Heart right ventricle (tissue), 16 donors: ENCODE measurements around the gene PCMT1. TPM values are rescaled to one million over a fixed set of nuclear protein-coding genes. Genes with fewer than 3 reads are reported as not detected.

Experiments used
- ATAC-seq, 8 donors: fragments of 200-7000 bp; cut with Tn5 transposase; one replicate each; pipeline ENCODE4 v1.9.1; 2020; ENCODE audit warnings: mild to moderate bottlenecking in 8 of 8, moderate library complexity in 8 of 8, moderate number of reproducible peaks in 1 of 8
- DNase-seq, 2 donors: peaks; one replicate each; pipeline ENCODE4 v3.0.0-alpha.2; 2020
- H3K27ac ChIP-seq, 10 donors: fragments of 200-600 bp; sonication (generic) in 2 of 10; one replicate each; pipeline versions ENCODE4 v1.5.0 to v1.8.0; 2020 to 2022; ENCODE audit warnings: mild to moderate bottlenecking in 3 of 10
- H3K27me3 ChIP-seq, 7 donors: fragments of 200-600 bp; one replicate each; pipeline ENCODE4 v1.8.0; 2021 to 2022; ENCODE audit warnings: mild to moderate bottlenecking in 2 of 7
- H3K36me3 ChIP-seq, 9 donors: fragments of 200-600 bp; sonication (generic) in 1 of 9; one replicate each; pipeline versions ENCODE4 v1.5.0 to v1.8.0; 2020 to 2022; ENCODE audit warnings: mild to moderate bottlenecking in 2 of 9
- H3K4me1 ChIP-seq, 9 donors: fragments of 200-600 bp; sonication (generic) in 1 of 9; one replicate each; pipeline versions ENCODE4 v1.5.0 to v1.8.0; 2020 to 2022; ENCODE audit warnings: mild to moderate bottlenecking in 4 of 9
- H3K4me3 ChIP-seq, 10 donors: fragments of 200-600 bp; sonication (generic) in 2 of 10; one replicate each; pipeline versions ENCODE4 v1.5.0 to v1.8.0; 2020 to 2022; ENCODE audit warnings: mild to moderate bottlenecking in 7 of 10, moderate library complexity in 2 of 10
- H3K9me3 ChIP-seq, 11 donors: fragments of 200-600 bp in 10 of 11; sonication (generic) in 2 of 11; one replicate each; pipeline versions ENCODE4 v1.5.0 to v1.8.0; 2013 to 2022; ENCODE audit warnings: mild to moderate bottlenecking in 2 of 11, control low read depth in 1 of 11, moderate library complexity in 1 of 11
- WGBS, 2 donors: extraction: QIAGEN DNeasy Blood & Tissue Kit; methylation state at CpG; one replicate each; pipeline ENCODE4 v1.1.7; 2013; ENCODE audit warnings: inconsistent platforms in 1 of 2; 5-methylcytosine and 5-hydroxymethylcytosine counted together
- intact Hi-C, 10 donors: fragments of 100-400 bp; cut with DNase I; formaldehyde crosslinking; loops; one replicate each; pipeline versions ENCODE4 v1.11.1 to v1.14.2; 2022
- polyA plus RNA-seq, 2 donors: library from polyadenylated mRNA; stranded (reverse); fragments of 200-250 nt; gene quantifications; one replicate each; pipeline ENCODE4 v1.2.3, GENCODE V29; 2013
- total RNA-seq, 10 donors: library from RNA; stranded (reverse); fragmentation: NEBNext Ultra II Directional in 3 of 10; extraction: Animal tissue kit (Norgen Biotek cat#: 25700) in 3 of 10; gene quantifications; one replicate each; pipeline versions ENCODE4 v1.2.1 to v1.2.4, GENCODE V29; 2021 to 2023
- TF ChIP-seq, protein P1 (sequence below), 9 donors: fragments of 200-600 bp; sonication (generic) in 2 of 9; IDR thresholded peaks; one replicate each; pipeline versions ENCODE4 v1.5.0 to v1.8.0; 2021 to 2022; ENCODE audit warnings: antibody characterized with exemption in 9 of 9, mild to moderate bottlenecking in 5 of 9, moderate library complexity in 1 of 9
- donor health status: Arrhythmogenic right ventricular cardiomyopathy.
- donor health status: ischemic (EF 13 %, LVEDD 7.1; RV severe dilation, severe dysfunction).
- donor health status: healthy with polysubstance abuse.
- donor health status: DM: no; HTN: yes; CAD: no.
- donor health status: DM: no; HTN: no; CAD: no.
- donor health status: ischemic (EF 25% LVEDD 6.9; RV normal size, moderate dysfunction).
- donor health status: ischemic (EF 25% LVEDD 5.7; RV mildly dilated, moderate dysfunction).
- donor health status: healthy.
- donor health status: DM: yes; HTN: yes; CAD: no.
- donor health status: Ischemic cardiomyopathy.
- donor health status: ischemic (EF 35%, LVEDD 5.7; RV mildly dilated, moderate dysfunction).
- donor health status: nonischemic (EF 11% LVEDD 7.7; RV severe dilation, severe dysfunction).
- donor health status: DM: yes; HTN: yes; CAD: no.
- donor health status: PGD.
- donor health status: ischemic (EF 29% LVEDD 5.4; RV normal size, mild dysfunction).
- donor health status: nonischemic (EF 23%, LVEDD 6.1; RV moderate dilation, normal function).

The PCMT1 gene
- total and polyA plus RNA-seq, 12 donors, result 33.3 to 178 (median 151) TPM

DNA sequence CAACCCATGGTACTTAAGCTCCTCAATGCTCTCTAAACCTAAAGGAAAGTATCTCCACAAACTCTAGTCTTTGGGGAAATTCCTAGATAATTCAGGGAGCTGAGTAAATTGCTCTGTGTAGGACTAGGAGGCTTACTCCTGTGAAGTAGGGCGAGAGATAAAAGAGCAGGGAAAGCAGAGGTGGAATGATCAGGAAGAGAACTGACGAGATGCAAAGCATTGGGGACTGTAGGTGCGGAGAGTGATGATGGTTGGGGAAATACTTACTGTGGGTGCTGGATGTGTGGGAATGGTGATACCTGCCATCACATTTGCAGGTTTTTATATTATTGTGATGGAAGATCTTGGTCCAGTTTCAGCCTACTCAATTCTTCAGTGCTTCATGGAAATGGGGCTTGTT, 30.0 kb upstream of the PCMT1 start:
- peaks cover 0 to 43% (median 24%) of the 10 kb centered on the region in 9 donors for H3K4me1 ChIP-seq
- peaks cover 0 to 16% (median 0%) of the 10 kb centered on the region in 9 donors for H3K36me3 ChIP-seq
- H3K9me3 ChIP-seq, result no peaks in the 10 kb centered on the region
- no peaks in the 10 kb centered on the region for H3K27me3 ChIP-seq
- intact Hi-C loops, result loop anchor here in 4 of 10 donors (5.0 to 10.0 kb wide), 4 partner anchors 72 to 208 kb away; partner anchors contain the start of genes GINM1 (in 2 of the 4), KATNA1 (in 1 of the 4) and PPIL4 (in 1 of the 4)
- 94 to 97% methylated on average over 3 of the region's 3 CpGs for WGBS, 2 donors
- no peak for DNase-seq
- TF ChIP-seq, protein P1, sequence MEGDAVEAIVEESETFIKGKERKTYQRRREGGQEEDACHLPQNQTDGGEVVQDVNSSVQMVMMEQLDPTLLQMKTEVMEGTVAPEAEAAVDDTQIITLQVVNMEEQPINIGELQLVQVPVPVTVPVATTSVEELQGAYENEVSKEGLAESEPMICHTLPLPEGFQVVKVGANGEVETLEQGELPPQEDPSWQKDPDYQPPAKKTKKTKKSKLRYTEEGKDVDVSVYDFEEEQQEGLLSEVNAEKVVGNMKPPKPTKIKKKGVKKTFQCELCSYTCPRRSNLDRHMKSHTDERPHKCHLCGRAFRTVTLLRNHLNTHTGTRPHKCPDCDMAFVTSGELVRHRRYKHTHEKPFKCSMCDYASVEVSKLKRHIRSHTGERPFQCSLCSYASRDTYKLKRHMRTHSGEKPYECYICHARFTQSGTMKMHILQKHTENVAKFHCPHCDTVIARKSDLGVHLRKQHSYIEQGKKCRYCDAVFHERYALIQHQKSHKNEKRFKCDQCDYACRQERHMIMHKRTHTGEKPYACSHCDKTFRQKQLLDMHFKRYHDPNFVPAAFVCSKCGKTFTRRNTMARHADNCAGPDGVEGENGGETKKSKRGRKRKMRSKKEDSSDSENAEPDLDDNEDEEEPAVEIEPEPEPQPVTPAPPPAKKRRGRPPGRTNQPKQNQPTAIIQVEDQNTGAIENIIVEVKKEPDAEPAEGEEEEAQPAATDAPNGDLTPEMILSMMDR (IDR thresholded peaks at IDR 0.05), result no peak
- H3K27ac ChIP-seq, result no peak overlapping the region
- H3K4me3 ChIP-seq, result peak overlapping the region in 1 of 10 donors; percentile 84
- ATAC-seq, result no peak

DNA sequence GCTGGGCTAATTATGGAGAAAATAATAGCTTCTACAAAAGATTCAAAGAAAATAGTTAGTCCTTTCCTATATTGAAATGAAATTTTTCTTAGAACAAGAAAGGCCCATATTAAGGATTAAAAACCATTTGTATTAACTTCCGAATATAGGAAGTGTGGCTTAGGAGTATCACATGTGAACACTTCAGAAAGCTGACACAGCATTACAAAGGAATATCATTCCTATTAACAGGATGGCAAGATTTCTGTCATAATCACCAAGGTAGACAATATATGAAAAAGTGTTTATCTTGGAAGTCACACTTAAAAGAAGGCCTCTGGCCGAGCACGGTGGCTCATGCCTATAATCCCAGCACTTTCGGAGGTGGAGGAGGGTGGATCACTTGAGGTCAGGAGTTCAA, 26.3 kb upstream of the PCMT1 start:
- H3K9me3 ChIP-seq, result no peaks in the 10 kb centered on the region
- peaks cover 0 to 30% (median 0%) of the 10 kb centered on the region in 9 donors for H3K4me1 ChIP-seq
- H3K27ac ChIP-seq, result no peak overlapping the region
- 87 to 93% methylated on average over 4 of the region's 4 CpGs for WGBS, 2 donors
- H3K4me3 ChIP-seq, result no peak overlapping the region
- no peaks in the 10 kb centered on the region for H3K27me3 ChIP-seq
- peaks cover 0 to 54% (median 10%) of the 10 kb centered on the region in 9 donors for H3K36me3 ChIP-seq
- TF ChIP-seq, protein P1 (IDR thresholded peaks at IDR 0.05), result no peak
- no peak for DNase-seq
- intact Hi-C loops, result loop anchor here in 6 of 10 donors (2.0 to 10.0 kb wide), 2 partner anchors 202 to 204 kb away; partner anchors contain the start of gene RAET1G (in 5 of the 6)
- no peak for ATAC-seq

DNA sequence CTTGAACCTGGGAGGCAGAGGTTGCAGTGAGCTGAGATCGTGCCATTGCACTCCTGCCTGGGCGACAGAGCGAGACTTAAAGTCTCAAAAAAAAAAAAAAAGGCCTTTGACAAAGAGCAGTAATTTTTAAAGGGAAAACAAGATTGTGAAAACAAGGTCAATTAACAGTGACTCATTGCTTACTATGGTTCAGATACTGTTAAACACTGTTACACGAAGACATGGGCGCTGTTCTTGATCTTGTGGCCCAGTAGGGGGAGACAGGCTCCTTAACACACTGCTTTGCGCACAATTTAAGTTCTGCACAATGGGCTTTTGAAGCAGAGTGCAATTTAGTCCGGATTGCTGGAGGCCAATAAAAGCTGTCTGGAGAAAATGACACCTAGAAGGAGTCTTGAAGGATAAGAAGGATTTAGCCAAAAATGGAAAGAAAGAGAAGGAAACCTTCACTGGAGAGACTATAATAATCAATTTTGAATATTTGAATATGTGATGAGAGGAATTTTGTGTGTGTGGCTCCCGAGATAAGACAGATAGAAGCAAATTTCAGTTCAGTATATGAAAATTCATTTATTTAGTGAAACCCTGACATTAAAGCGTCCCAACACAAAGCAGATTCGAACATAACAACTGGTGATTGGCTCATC, 25.6 kb upstream of the PCMT1 start:
- intact Hi-C loops, result loop anchor here in 6 of 10 donors (2.0 to 10.0 kb wide), 2 partner anchors 201 to 203 kb away; partner anchors contain the start of gene RAET1G (in 5 of the 6)
- DNase-seq (peak in 1 of 2 donors; percentile 31), ATAC-seq (peak in 5 of 8 donors; percentile 81 to 87 (median 82))
- TF ChIP-seq, protein P1 (IDR thresholded peaks at IDR 0.05), result peak; percentile 42 to 80 (median 70)
- H3K9me3 ChIP-seq, result no peaks in the 10 kb centered on the region
- H3K36me3 ChIP-seq, result peaks cover 0 to 60% (median 10%) of the 10 kb centered on the region in 9 donors
- no peak overlapping the region for H3K27ac ChIP-seq
- H3K4me1 ChIP-seq, result peaks cover 0 to 30% (median 0%) of the 10 kb centered on the region in 9 donors
- H3K4me3 ChIP-seq, result no peak overlapping the region
- WGBS, 2 donors, result 66 to 76% methylated on average over 10 of the region's 10 CpGs
- no peaks in the 10 kb centered on the region for H3K27me3 ChIP-seq

DNA sequence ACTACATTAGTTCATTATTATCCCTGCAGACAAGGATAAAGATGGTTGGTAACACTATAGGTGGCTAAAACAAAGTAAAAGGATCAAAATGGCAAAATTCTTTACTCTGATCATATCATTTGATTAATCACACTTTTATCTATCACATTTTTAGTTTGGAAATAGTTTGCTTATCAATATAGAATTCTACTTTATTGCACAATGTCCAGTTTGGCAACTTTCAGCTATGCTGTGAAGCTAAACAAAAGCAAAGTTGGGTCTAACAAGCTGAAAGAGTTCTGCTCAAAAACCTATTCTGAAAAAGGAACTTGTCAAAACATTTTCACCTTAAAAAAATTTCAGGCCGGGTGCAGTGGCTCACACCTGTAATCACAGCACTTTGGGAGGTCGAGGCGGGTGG, 23.8 kb upstream of the PCMT1 start:
- no peaks in the 10 kb centered on the region for H3K27me3 ChIP-seq
- no peak for ATAC-seq
- 93% methylated on average over 3 of the region's 3 CpGs for WGBS, 2 donors
- no peak for DNase-seq
- intact Hi-C loops, result loop anchor here in 5 of 10 donors (10.0 kb wide), 1 partner anchor 199 kb away; the partner anchor contains the start of gene RAET1G (in 5 of the 5)
- TF ChIP-seq, protein P1 (IDR thresholded peaks at IDR 0.05), result no peak
- no peaks in the 10 kb centered on the region for H3K9me3 ChIP-seq
- no peak overlapping the region for H3K27ac ChIP-seq
- peaks cover 0 to 79% (median 21%) of the 10 kb centered on the region in 9 donors for H3K36me3 ChIP-seq
- H3K4me3 ChIP-seq, result no peak overlapping the region
- H3K4me1 ChIP-seq, result peaks cover 0 to 45% (median 0%) of the 10 kb centered on the region in 9 donors
